HFF-Myc (cell line): ENCODE data around the gene SAC3D1.
"Not testable (repeated sequence)": the region's sequence is repeated elsewhere in the genome, so short reads cannot be mapped to it uniquely, and the experiment has no call there.

Source experiments
- DNase-seq: peaks from one replicate; pipeline ENCODE4 v3.0.0-alpha.2; 2011; ENCODE audit warnings: low read depth; ENCODE audit errors: extremely low read depth
- H3K4me3 ChIP-seq: replicated peaks from 2 replicates; pipeline ENCODE4 v1.5.1; 2011; ENCODE audit warnings: low read depth, mild to moderate bottlenecking, control low read depth, low read length
- CTCF ChIP-seq: IDR thresholded peaks from 2 replicates; pipeline ENCODE4 v1.5.1; 2012; ENCODE audit warnings: mild to moderate bottlenecking, low read depth, low read length, control low read depth; ENCODE audit errors: missing control alignments

SAC3D1 gene

GRCh38 chr11:64999478-64999877, 41.5 kb upstream of the SAC3D1 start:
- DNase-seq, result no peak
- no peak for TF ChIP-seq CTCF
- no peak overlapping the region for H3K4me3 ChIP-seq

GRCh38 chr11:65002706-65003105, 38.3 kb upstream of the SAC3D1 start:
- DNase-seq, result no peak
- H3K4me3 ChIP-seq, result no peak overlapping the region
- TF ChIP-seq CTCF, result no peak

GRCh38 chr11:65003282-65003681, 37.7 kb upstream of the SAC3D1 start:
- TF ChIP-seq CTCF, result no peak
- DNase-seq, result no peak
- no peak overlapping the region for H3K4me3 ChIP-seq

- H3K4me3 ChIP-seq, DNase-seq: not testable (repeated sequence)
Measured at GRCh38 chr11:65003968-65004367, 37.0 kb upstream of the SAC3D1 start.

- no peak for DNase-seq
- no peak overlapping the region for H3K4me3 ChIP-seq
- TF ChIP-seq CTCF, result no peak
Measured at GRCh38 chr11:65008016-65008415, 33.0 kb upstream of the SAC3D1 start.

GRCh38 chr11:65008873-65009272, 32.1 kb upstream of the SAC3D1 start:
- no peak for TF ChIP-seq CTCF
- no peak for DNase-seq
- no peak overlapping the region for H3K4me3 ChIP-seq

GRCh38 chr11:65013130-65013887, 27.7 kb upstream of the SAC3D1 start:
- peak; percentile 68 for TF ChIP-seq CTCF
- DNase-seq, result peak; percentile 63
- H3K4me3 ChIP-seq, result peak overlapping the region; percentile 58
